GM10248 (cell line): ENCODE data around the gene EWSR1.

ENCODE experiments used
- CTCF ChIA-PET: fragments of 300-600 bp; sonication (Branson Sonifier 250); formaldehyde crosslinking; extraction: SDS; loops from one replicate; lab custom pipeline; 2021; ENCODE audit warnings: antibody characterized with exemption; lab: Yijun Ruan, JAX
- POLR2A ChIA-PET: fragments of 350-650 bp; sonication (Branson Sonifier 250); formaldehyde crosslinking; extraction: SDS; loops from one replicate; lab custom pipeline; 2020; ENCODE audit warnings: antibody characterized with exemption; lab: Yijun Ruan, JAX
- DNase-seq: peaks from one replicate; pipeline ENCODE4 v3.0.0; 2012; ENCODE audit errors: extremely low spot score
- CTCF ChIP-seq: IDR thresholded peaks from 2 replicates; pipeline ENCODE4 v1.5.1; 2012; ENCODE audit warnings: mild to moderate bottlenecking, low read depth; ENCODE audit errors: extremely low read depth, missing control alignments, control extremely low read depth

The EWSR1 gene

GRCh38 chr22:29329581-29329980 lies 61.5 kb downstream of the EWSR1 start:
- no peak for TF ChIP-seq CTCF
- ChIA-PET CTCF (interaction anchor here (1.0 kb wide), 1 partner anchor 10 kb away, joined by 3 read pairs; no protein-coding TSS in a partner anchor), POLR2A (no interaction called here)
- DNase-seq: no peak

- no peak for TF ChIP-seq CTCF
- DNase-seq: no peak
- CTCF ChIA-PET: interaction anchor here (1.0 kb wide), 1 partner anchor 10 kb away, joined by 3 read pairs; no protein-coding TSS in a partner anchor
- POLR2A ChIA-PET: no interaction called here
Measured at GRCh38 chr22:29330291-29330690, 62.2 kb downstream of the EWSR1 start.

DNA sequence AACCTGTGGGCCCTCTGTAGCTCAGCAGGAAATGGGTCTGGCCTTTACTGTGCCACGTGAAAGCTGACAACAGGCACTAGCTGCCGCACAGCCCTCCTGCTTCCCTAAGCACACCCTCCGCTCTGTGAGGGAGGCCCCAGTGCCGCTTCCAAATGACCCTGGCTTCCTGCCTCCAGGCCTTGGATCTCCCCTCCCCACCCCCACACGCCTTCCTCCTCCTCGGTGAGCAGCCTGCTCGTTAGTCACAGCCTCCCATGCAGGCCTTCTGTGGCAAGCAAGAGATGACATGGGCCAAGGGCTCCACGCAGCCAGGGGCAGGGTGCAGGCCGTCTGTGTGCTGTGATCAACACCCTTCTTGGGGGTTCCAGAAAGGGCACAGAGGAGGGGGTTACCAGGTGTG lies 62.7 kb downstream of the EWSR1 start:
- DNase-seq: no peak
- no peak for TF ChIP-seq CTCF
- CTCF ChIA-PET: interaction anchor here (1.0 kb wide), 1 partner anchor 9 kb away, joined by 3 read pairs; no protein-coding TSS in a partner anchor
- POLR2A ChIA-PET: no interaction called here

DNA sequence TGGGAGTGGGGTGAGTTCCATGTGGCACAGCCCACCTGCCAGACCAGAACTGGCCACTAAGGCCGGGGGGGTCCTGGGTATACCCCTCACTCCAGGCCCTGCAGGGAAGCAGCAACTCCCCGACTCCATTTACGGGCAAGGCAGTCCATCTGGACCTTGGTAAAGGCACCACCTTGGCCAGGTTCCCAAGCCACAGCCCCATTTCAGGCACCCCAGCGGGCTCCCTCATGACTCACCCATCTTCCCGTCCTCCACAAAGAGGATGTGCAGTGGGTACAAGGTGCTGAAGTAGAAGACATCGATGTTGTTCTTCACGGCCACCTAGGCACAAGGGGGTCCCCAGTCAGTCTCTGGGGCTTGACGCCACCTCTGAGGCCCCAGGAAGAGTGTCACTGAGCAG lies 63.1 kb downstream of the EWSR1 start:
- no peak for DNase-seq
- ChIA-PET CTCF (no interaction called here), POLR2A (no interaction called here)
- TF ChIP-seq CTCF: no peak

DNA sequence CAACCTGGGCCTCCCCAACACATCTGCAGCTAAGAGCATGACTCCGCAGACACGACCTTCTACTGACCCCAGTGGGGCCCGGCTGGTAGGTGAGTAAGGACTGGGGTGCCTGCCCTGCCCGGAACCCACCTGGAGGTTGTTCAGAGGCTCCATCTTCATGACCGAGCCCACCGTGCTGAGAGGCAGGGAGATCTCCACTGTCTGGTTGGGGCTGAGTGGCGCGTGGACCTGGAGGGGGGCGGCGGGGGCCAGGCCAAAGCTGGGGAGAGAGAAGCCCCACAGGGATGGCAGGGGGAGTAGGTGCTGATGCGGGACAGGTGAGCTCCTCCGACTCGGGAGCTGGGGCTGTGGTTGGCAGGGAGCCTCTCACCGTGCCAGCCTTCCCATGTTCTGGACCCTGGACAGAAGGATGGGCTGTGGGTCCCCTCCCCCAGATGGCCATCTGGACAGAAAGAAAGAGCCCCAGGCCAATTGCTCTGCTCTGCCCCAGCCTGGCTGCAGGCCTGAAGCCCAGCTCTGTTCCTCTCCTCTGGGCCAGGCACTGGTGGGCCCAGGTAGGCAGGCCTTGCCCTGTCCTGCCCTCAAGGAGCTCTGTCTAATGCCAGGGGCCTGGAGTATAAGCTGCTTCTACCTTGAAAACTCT lies 63.7 kb downstream of the EWSR1 start:
- POLR2A ChIA-PET: no interaction called here
- CTCF ChIA-PET: interaction anchor here (1.2 kb wide), 1 partner anchor 15 kb away, joined by 4 read pairs; no protein-coding TSS in a partner anchor
- no peak for TF ChIP-seq CTCF
- DNase-seq: no peak

DNA sequence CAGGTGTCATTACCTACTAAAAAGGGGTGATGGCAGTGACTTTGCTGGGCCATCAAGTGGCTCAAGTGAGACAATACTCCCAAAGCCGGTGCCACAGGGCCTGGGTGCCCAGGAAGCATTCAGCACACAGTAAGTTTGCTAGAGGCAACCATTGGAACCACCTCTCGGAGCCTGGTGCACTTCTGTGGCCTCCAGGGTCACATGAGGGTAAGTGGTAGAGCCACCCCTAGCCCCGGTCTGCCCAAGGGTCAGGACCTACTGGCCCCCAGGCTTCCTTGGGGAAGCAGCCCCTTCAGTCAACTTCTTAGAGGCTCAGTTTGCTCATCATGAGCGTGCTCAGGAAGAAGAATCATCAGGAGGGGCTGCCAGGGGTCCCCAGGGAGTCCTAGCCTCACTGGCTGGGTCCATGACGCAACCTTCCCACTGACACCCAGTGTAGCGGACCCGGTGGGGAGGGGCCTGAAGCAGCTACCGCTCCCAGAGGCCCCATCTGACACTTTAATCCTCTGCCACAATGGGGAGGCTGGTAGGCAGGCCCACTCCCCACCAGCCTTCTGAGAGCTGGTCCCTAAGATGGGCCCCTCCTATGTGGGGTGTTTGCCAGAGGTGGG lies 64.9 kb downstream of the EWSR1 start:
- no peak for DNase-seq
- CTCF ChIA-PET: interaction anchor here (1.2 kb wide), 1 partner anchor 14 kb away, joined by 4 read pairs; no protein-coding TSS in a partner anchor
- no peak for TF ChIP-seq CTCF
- POLR2A ChIA-PET: no interaction called here
